Activated CD8-positive, alpha-beta memory T cell treated with anti-CD3 and anti-CD28 coated beads for 1 hour (primary cell): ENCODE results near the gene DOK4.

ENCODE experiments used
- DNase-seq, 2 donors: peaks; one replicate each; pipeline ENCODE4 v3.0.0-alpha.2; 2020; ENCODE audit warnings: low read depth in 1 of 2; ENCODE audit errors: extremely low read depth in 1 of 2

DOK4 gene

GRCh38 chr16:57485916-57486857 is at the start of gene DOK4:
TSS of gene DOK4 (minus strand) at chr16:57486493. CDS start at chr16:57479507, 6,986 bp downstream.
- peak; percentile 25 to 75 for DNase-seq

GRCh38 chr16:57535680-57536305 is 49.5 kb upstream of the DOK4 start:
- peak; percentile 69 to 86 for DNase-seq

- DNase-seq, result no peak
These were observed 48.8 kb upstream of the DOK4 start for GRCh38 chr16:57534881-57535658.

- no peak for DNase-seq
These were observed 48.1 kb upstream of the DOK4 start for GRCh38 chr16:57534337-57534880.

- no peak for DNase-seq
These were observed 47.4 kb upstream of the DOK4 start for GRCh38 chr16:57533431-57534336.

GRCh38 chr16:57532266-57532625 is 46.0 kb upstream of the DOK4 start:
- DNase-seq, result no peak

- no peak for DNase-seq
These were observed 45.5 kb upstream of the DOK4 start for GRCh38 chr16:57531635-57532265.

- DNase-seq, result no peak
These were observed 44.9 kb upstream of the DOK4 start for GRCh38 chr16:57531253-57531575.

- no peak for DNase-seq
These were observed 44.4 kb upstream of the DOK4 start for GRCh38 chr16:57530522-57531252.

GRCh38 chr16:57530104-57530521 is 43.8 kb upstream of the DOK4 start:
- peak; percentile 56 to 59 for DNase-seq

GRCh38 chr16:57529391-57530103 is 43.3 kb upstream of the DOK4 start:
- no peak for DNase-seq

- no peak for DNase-seq
These were observed 42.5 kb upstream of the DOK4 start for GRCh38 chr16:57528499-57529390.

- DNase-seq, result no peak
These were observed 41.5 kb upstream of the DOK4 start for GRCh38 chr16:57527610-57528360.

GRCh38 chr16:57527027-57527426 is 40.7 kb upstream of the DOK4 start:
- DNase-seq, result no peak

- no peak for DNase-seq
These were observed 40.2 kb upstream of the DOK4 start for GRCh38 chr16:57526498-57526897.

GRCh38 chr16:57525761-57526160 is 39.5 kb upstream of the DOK4 start:
- DNase-seq, result no peak

- no peak for DNase-seq
These were observed 36.7 kb upstream of the DOK4 start for GRCh38 chr16:57522960-57523359.
